Fibroblast of peridontal ligament (primary cell): Measurements from ENCODE around the gene TIAM1.

ENCODE experiments used
- DNase-seq: peaks from one replicate; pipeline ENCODE4 v3.0.0-alpha.2; 2010; ENCODE audit errors: extremely low read depth

Gene TIAM1

GRCh38 chr21:31343680-31344480 lies at the start of gene TIAM1:
TSS of gene TIAM1 (minus strand) at chr21:31344261. CDS start at chr21:31266972, 77,289 bp downstream.
- DNase-seq = peak; percentile 66

- DNase-seq = no peak
These were observed 43.6 kb upstream of the TIAM1 start for GRCh38 chr21:31387560-31388186.

GRCh38 chr21:31386006-31386405 lies 41.9 kb upstream of the TIAM1 start:
- no peak for DNase-seq

- no peak for DNase-seq
These were observed 39.7 kb upstream of the TIAM1 start for GRCh38 chr21:31383770-31384169.

- no peak for DNase-seq
These were observed 38.0 kb upstream of the TIAM1 start for GRCh38 chr21:31382060-31382459.

- DNase-seq = no peak
These were observed 32.2 kb upstream of the TIAM1 start for GRCh38 chr21:31376301-31376700.

- DNase-seq = no peak
These were observed 30.3 kb upstream of the TIAM1 start for GRCh38 chr21:31374395-31374794.

GRCh38 chr21:31372471-31372765 lies 28.4 kb upstream of the TIAM1 start:
- DNase-seq = no peak

- DNase-seq = no peak
These were observed 27.8 kb upstream of the TIAM1 start for GRCh38 chr21:31371715-31372470.

GRCh38 chr21:31370893-31371544 lies 27.0 kb upstream of the TIAM1 start:
- DNase-seq = peak; percentile 78

- no peak for DNase-seq
These were observed 26.3 kb upstream of the TIAM1 start for GRCh38 chr21:31370281-31370892.

- no peak for DNase-seq
These were observed 24.3 kb upstream of the TIAM1 start for GRCh38 chr21:31368361-31368760.

- DNase-seq = no peak
These were observed 23.7 kb upstream of the TIAM1 start for GRCh38 chr21:31367801-31368200.

GRCh38 chr21:31366825-31367224 lies 22.8 kb upstream of the TIAM1 start:
- DNase-seq = peak; percentile 54

GRCh38 chr21:31364253-31364945 lies 20.3 kb upstream of the TIAM1 start:
- no peak for DNase-seq

GRCh38 chr21:31363720-31364119 lies 19.7 kb upstream of the TIAM1 start:
- no peak for DNase-seq

GRCh38 chr21:31360717-31361116 lies 16.7 kb upstream of the TIAM1 start:
- no peak for DNase-seq

GRCh38 chr21:31358158-31358557 lies 14.1 kb upstream of the TIAM1 start:
- DNase-seq = no peak

- no peak for DNase-seq
These were observed 12.4 kb upstream of the TIAM1 start for GRCh38 chr21:31356440-31356839.

- peak; percentile 25 for DNase-seq
These were observed 10.8 kb upstream of the TIAM1 start for GRCh38 chr21:31354604-31355443.
